SK-N-SH (cell line): ENCODE data around the gene CENPV.

Experiments used
- FOXM1 ChIP-seq: IDR thresholded peaks from 2 replicates; pipeline ENCODE4 v1.4.0; 2012; ENCODE audit warnings: low read depth, mild to moderate bottlenecking
- GABPA ChIP-seq: IDR thresholded peaks from 2 replicates; pipeline ENCODE4 v1.4.0; 2012; ENCODE audit warnings: low read depth, mild to moderate bottlenecking
- NRF1 ChIP-seq: IDR thresholded peaks from 2 replicates; pipeline ENCODE4 v1.6.1; 2012; ENCODE audit warnings: low read depth, mild to moderate bottlenecking, low read length
- SMC3 ChIP-seq: IDR thresholded peaks from 2 replicates; pipeline ENCODE4 v1.6.1; 2012; ENCODE audit warnings: low read depth, low read length, improper control_type of control experiment
- TF ChIP-seq, protein P1 (sequence below): fragments of 200-600 bp; sonication (generic); IDR thresholded peaks from 2 replicates; pipeline ENCODE4 v1.6.1; 2017; ENCODE audit warnings: antibody characterized with exemption, mild to moderate bottlenecking, moderate library complexity
- TF ChIP-seq, protein P2 (sequence below): fragments of 150-350 bp; IDR thresholded peaks from 2 replicates; pipeline ENCODE4 v1.6.1; 2017; ENCODE audit warnings: antibody characterized with exemption, low read length, low read depth, borderline replicate concordance
- TF ChIP-seq, protein P3 (sequence below): IDR thresholded peaks from 2 replicates; pipeline ENCODE4 v1.4.0; 2012; ENCODE audit warnings: low read depth

DNA sequence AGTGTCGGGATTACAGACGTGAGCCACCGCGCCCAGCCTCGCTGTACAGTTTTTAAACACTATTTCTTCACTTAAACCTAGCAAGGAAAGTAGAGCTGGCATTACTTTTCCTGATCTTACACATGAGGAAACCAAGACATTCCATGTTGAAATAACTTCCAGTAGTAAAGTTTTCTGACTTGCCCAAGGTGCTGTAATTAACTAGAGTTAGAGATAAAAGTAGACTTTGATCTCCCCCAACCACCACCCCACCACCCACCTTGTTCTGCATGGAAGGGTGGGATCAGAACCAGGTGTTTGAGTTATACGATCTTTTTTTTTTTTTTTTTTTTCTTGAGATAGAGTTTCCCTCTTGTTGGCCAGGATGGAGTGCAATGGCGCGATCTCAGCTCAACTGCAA is 47.1 kb downstream of the CENPV start:
- TF ChIP-seq, protein P1, sequence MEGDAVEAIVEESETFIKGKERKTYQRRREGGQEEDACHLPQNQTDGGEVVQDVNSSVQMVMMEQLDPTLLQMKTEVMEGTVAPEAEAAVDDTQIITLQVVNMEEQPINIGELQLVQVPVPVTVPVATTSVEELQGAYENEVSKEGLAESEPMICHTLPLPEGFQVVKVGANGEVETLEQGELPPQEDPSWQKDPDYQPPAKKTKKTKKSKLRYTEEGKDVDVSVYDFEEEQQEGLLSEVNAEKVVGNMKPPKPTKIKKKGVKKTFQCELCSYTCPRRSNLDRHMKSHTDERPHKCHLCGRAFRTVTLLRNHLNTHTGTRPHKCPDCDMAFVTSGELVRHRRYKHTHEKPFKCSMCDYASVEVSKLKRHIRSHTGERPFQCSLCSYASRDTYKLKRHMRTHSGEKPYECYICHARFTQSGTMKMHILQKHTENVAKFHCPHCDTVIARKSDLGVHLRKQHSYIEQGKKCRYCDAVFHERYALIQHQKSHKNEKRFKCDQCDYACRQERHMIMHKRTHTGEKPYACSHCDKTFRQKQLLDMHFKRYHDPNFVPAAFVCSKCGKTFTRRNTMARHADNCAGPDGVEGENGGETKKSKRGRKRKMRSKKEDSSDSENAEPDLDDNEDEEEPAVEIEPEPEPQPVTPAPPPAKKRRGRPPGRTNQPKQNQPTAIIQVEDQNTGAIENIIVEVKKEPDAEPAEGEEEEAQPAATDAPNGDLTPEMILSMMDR, result no peak
- TF ChIP-seq FOXM1 (no peak), GABPA (no peak), SMC3 (no peak), NRF1 (no peak)
- TF ChIP-seq, protein P2, sequence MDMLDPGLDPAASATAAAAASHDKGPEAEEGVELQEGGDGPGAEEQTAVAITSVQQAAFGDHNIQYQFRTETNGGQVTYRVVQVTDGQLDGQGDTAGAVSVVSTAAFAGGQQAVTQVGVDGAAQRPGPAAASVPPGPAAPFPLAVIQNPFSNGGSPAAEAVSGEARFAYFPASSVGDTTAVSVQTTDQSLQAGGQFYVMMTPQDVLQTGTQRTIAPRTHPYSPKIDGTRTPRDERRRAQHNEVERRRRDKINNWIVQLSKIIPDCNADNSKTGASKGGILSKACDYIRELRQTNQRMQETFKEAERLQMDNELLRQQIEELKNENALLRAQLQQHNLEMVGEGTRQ, result no peak
- TF ChIP-seq, protein P3, sequence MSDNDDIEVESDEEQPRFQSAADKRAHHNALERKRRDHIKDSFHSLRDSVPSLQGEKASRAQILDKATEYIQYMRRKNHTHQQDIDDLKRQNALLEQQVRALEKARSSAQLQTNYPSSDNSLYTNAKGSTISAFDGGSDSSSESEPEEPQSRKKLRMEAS, result no peak
